ENCODE data around the gene CCDC175. TPM values are rescaled to one million over a fixed set of nuclear protein-coding genes. Genes with fewer than 3 reads are reported as not detected.

CCDC175 gene
- polyA plus RNA-seq, 2 of the 4 experiments (the other 2 are of a cell fraction): not detected

DNA sequence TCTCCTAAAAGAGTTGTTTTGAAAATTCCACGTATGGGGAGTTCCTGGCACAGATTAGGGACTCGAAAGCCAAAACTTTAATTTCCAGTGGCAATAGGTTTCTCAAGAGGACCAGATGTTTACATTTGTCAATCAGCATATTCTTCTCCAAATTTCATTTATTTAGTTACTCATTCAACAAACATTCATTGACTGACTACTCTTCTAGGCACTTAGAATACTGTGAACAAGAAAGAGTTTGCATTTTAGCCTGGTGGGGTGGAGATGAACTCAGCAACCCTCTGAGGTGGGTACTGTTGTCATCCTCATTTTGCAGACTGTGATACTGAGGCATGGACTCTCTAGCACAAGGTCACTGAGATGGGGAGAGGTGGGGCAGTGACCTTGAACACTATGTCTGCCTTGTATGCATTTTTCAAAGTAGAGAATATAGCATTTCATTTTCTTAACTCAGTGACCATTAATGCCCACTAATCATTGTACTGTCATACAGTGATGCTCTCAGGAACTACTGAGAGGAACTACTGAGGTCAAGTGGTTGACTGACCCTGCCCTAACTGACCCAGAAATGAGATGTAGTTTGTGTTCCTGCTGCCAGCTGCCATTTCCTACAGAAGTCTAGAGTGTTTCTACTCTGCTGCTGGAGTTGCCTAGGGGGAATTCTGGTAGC is 94.6 kb downstream of the CCDC175 start:
- Histone ChIP-seq H3K4me1 (peaks cover 53% of the 10 kb centered on the region), H3K27ac (peak overlapping the region; percentile 98), H3K4me2 (peak overlapping the region; percentile 78), H3K9me3 (no peaks in the 10 kb centered on the region), H3K4me3 (peak overlapping the region; percentile 82)
- no peak for FAIRE-seq
- 3% methylated on average over 2 of the region's 2 CpGs for WGBS (ENCODE audit: missing lambda C conversion rate)
- POLR2A ChIA-PET: interaction anchor here (0.6 to 2.5 kb wide), 3 partner anchors 10 to 1102 kb away, joined by 3 to 6 read pairs (median 4); no protein-coding TSS in a partner anchor
- CTCF ChIA-PET: interaction anchor here (1.0 to 3.0 kb wide), 3 partner anchors 12 to 95 kb away, joined by 3 to 19 read pairs (median 6); partner anchors contain the start of gene CCDC175
- peak; percentile 18 to 52 for DNase-seq (ENCODE audit: low read depth in 1 of 2, low spot score in 1 of 2)
- no peak for TF ChIP-seq CBX8 (IDR thresholded peaks at IDR 0.05)
- TF ChIP-seq FOXS1 (CRISPR knock-in tag; IDR thresholded peaks at IDR 0.05): no peak
- TF ChIP-seq HOXB5 (CRISPR knock-in tag; IDR thresholded peaks at IDR 0.05): no peak
- TF ChIP-seq, protein P1, sequence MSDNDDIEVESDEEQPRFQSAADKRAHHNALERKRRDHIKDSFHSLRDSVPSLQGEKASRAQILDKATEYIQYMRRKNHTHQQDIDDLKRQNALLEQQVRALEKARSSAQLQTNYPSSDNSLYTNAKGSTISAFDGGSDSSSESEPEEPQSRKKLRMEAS (IDR thresholded peaks at IDR 0.05): peak; percentile 46
- TF ChIP-seq, protein P2, sequence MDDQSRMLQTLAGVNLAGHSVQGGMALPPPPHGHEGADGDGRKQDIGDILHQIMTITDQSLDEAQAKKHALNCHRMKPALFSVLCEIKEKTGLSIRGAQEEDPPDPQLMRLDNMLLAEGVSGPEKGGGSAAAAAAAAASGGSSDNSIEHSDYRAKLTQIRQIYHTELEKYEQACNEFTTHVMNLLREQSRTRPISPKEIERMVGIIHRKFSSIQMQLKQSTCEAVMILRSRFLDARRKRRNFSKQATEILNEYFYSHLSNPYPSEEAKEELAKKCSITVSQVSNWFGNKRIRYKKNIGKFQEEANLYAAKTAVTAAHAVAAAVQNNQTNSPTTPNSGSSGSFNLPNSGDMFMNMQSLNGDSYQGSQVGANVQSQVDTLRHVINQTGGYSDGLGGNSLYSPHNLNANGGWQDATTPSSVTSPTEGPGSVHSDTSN (IDR thresholded peaks at IDR 0.05): 0 out of 2 replicates have a peak, but pooled peaks have one; percentile 12
- peak; percentile 66; the same call in 1 of the 3 replicates for TF ChIP-seq BCL3 (IDR thresholded peaks at IDR 0.05)
- TF ChIP-seq JUN (IDR thresholded peaks at IDR 0.05): peak; percentile 45 to 86
- TF ChIP-seq NPAS2 (CRISPR knock-in tag; IDR thresholded peaks at IDR 0.05; ENCODE audit: borderline replicate concordance): no peak
- peak; percentile 40; the same call in 1 of the 2 replicates for TF ChIP-seq FOSL2 (IDR thresholded peaks at IDR 0.05)
- TF ChIP-seq FOSL2 (CRISPR knock-in tag; IDR thresholded peaks at IDR 0.05): peak; percentile 66
- TF ChIP-seq HDAC2 (IDR thresholded peaks at IDR 0.05): no peak
- peak; percentile 71 for TF ChIP-seq ESRRA (IDR thresholded peaks at IDR 0.05; ENCODE audit: borderline replicate concordance, low read length)
- no peak for TF ChIP-seq TP53 (CRISPR knock-in tag; IDR thresholded peaks at IDR 0.05)
- no peak for TF ChIP-seq NFE2L2 (conservative IDR thresholded peaks at IDR 0.05; ENCODE audit: low read length)
- TF ChIP-seq JUNB (IDR thresholded peaks at IDR 0.05): peak; percentile 84
- TF ChIP-seq REST (IDR thresholded peaks at IDR 0.05): no peak
- TF ChIP-seq BHLHE40 (IDR thresholded peaks at IDR 0.05; ENCODE audit: low read depth, low read length): no peak
- TF ChIP-seq ZFP36 (IDR thresholded peaks at IDR 0.05; ENCODE audit: borderline replicate concordance, partially characterized antibody): no peak
- peak; percentile 72 to 85 for TF ChIP-seq CEBPB (IDR thresholded peaks at IDR 0.05)
- no peak for TF ChIP-seq POLR2AphosphoS2 (conservative IDR thresholded peaks at IDR 0.05; ENCODE audit: low read length)
- 0 out of 2 replicates have a peak, but pooled peaks have one; percentile 10 for TF ChIP-seq TFCP2L1 (CRISPR knock-in tag; IDR thresholded peaks at IDR 0.05)
- TF ChIP-seq FOSB (CRISPR knock-in tag; IDR thresholded peaks at IDR 0.05): no peak
- peak; percentile 63; the same call in 1 of the 2 replicates for TF ChIP-seq GATA3 (IDR thresholded peaks at IDR 0.05; ENCODE audit: borderline replicate concordance)
- TF ChIP-seq EP300 (IDR thresholded peaks at IDR 0.05): peak; percentile 45 to 60; a peak in 2 of 5 replicates
- no peak for TF ChIP-seq KDM1A (IDR thresholded peaks at IDR 0.05; ENCODE audit: low read depth)
- ATAC-seq: peak in 1 of 2 experiments; percentile 10; a peak in 2 of 6 replicates
